HL-60 (cell line): ENCODE data around the gene ADAMTS17.
"Not testable (repeated sequence)": the region's sequence is repeated elsewhere in the genome, so short reads cannot be mapped to it uniquely, and the experiment has no call there.

Source experiments
- DNase-seq, 2 experiments: peaks; one replicate each; pipeline ENCODE4 v3.0.0-alpha.2; 2010 to 2020; ENCODE audit warnings: low read depth in 1 of 2, low spot score in 1 of 2
- H3K27ac ChIP-seq: fragments of 250-450 bp; sonication (Bioruptor Pico); replicated peaks from 2 replicates; pipeline ENCODE4 v1.5.1; 2020; ENCODE audit warnings: mild to moderate bottlenecking, moderate library complexity
- H3K27me3 ChIP-seq: fragments of 250-450 bp; sonication (Bioruptor Pico); 2 replicates; pipeline ENCODE4 v1.5.1; 2021; ENCODE audit warnings: mild to moderate bottlenecking, moderate library complexity; ENCODE audit not compliant: insufficient read depth, poor library complexity, severe bottlenecking
- H3K4me3 ChIP-seq: replicated peaks from 2 replicates; pipeline ENCODE4 v1.5.1; 2011; ENCODE audit warnings: mild to moderate bottlenecking, control low read depth, low read length; ENCODE audit not compliant: insufficient read depth
- GABPA ChIP-seq: IDR thresholded peaks from 2 replicates; pipeline ENCODE4 v1.6.1; 2012; ENCODE audit warnings: low read depth
- POLR2AphosphoS5 ChIP-seq: IDR thresholded peaks from 2 replicates; pipeline ENCODE4 v1.6.1; 2012; ENCODE audit warnings: low read depth
- SPI1 ChIP-seq: IDR thresholded peaks from 2 replicates; pipeline ENCODE4 v1.6.1; 2012; ENCODE audit warnings: low read depth, mild to moderate bottlenecking, borderline replicate concordance
- TF ChIP-seq, protein P1 (sequence below): IDR thresholded peaks from one replicate; pipeline ENCODE4 v1.5.1; 2011; ENCODE audit warnings: low read length, control low read depth, inconsistent platforms; ENCODE audit not compliant: insufficient read depth
- TF ChIP-seq, protein P2 (sequence below): IDR thresholded peaks from 2 replicates; pipeline ENCODE4 v1.6.1; 2012; ENCODE audit warnings: low read depth; ENCODE audit not compliant: insufficient replicate concordance

Gene ADAMTS17

DNA sequence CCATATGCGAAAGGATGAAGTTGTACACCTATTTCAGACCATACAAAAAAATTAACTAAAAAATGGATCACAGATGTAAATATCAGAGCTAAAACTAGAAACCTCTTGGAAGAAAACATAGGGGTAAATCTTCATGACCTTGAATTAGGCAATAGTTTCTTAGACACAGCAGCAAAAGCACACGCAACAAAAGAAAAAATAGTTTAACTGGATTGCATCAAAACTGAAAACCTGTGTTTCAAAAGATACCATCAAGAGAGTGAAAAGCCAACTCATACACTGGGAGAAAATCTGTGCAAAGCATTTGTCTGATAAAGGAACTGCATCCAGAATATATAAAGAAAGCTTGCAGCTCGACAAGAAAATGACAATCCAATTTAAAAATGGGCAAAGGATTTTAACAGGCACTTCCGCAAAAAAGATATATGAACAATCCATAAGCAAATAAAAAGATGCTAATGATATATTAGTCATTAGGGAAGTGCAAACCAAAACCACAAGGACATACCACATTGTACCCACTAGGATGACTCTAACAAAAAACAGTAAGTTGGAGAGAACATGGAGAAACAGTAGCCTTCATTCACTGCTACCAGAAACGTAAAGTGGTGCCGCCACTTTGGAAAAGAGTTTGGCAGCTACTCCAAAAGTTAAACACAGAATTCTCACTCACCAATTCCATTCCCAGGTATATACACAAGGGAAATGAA, 263.1 kb downstream of the ADAMTS17 start:
- no peaks in the 10 kb centered on the region for H3K27me3 ChIP-seq
- H3K4me3 ChIP-seq = no peak overlapping the region
- DNase-seq = no peak
- TF ChIP-seq, protein P1, sequence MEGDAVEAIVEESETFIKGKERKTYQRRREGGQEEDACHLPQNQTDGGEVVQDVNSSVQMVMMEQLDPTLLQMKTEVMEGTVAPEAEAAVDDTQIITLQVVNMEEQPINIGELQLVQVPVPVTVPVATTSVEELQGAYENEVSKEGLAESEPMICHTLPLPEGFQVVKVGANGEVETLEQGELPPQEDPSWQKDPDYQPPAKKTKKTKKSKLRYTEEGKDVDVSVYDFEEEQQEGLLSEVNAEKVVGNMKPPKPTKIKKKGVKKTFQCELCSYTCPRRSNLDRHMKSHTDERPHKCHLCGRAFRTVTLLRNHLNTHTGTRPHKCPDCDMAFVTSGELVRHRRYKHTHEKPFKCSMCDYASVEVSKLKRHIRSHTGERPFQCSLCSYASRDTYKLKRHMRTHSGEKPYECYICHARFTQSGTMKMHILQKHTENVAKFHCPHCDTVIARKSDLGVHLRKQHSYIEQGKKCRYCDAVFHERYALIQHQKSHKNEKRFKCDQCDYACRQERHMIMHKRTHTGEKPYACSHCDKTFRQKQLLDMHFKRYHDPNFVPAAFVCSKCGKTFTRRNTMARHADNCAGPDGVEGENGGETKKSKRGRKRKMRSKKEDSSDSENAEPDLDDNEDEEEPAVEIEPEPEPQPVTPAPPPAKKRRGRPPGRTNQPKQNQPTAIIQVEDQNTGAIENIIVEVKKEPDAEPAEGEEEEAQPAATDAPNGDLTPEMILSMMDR = no peak
- TF ChIP-seq SPI1 = peak; percentile 53; the same call in 1 of the 2 replicates
- no peak for TF ChIP-seq GABPA
- TF ChIP-seq, protein P2, sequence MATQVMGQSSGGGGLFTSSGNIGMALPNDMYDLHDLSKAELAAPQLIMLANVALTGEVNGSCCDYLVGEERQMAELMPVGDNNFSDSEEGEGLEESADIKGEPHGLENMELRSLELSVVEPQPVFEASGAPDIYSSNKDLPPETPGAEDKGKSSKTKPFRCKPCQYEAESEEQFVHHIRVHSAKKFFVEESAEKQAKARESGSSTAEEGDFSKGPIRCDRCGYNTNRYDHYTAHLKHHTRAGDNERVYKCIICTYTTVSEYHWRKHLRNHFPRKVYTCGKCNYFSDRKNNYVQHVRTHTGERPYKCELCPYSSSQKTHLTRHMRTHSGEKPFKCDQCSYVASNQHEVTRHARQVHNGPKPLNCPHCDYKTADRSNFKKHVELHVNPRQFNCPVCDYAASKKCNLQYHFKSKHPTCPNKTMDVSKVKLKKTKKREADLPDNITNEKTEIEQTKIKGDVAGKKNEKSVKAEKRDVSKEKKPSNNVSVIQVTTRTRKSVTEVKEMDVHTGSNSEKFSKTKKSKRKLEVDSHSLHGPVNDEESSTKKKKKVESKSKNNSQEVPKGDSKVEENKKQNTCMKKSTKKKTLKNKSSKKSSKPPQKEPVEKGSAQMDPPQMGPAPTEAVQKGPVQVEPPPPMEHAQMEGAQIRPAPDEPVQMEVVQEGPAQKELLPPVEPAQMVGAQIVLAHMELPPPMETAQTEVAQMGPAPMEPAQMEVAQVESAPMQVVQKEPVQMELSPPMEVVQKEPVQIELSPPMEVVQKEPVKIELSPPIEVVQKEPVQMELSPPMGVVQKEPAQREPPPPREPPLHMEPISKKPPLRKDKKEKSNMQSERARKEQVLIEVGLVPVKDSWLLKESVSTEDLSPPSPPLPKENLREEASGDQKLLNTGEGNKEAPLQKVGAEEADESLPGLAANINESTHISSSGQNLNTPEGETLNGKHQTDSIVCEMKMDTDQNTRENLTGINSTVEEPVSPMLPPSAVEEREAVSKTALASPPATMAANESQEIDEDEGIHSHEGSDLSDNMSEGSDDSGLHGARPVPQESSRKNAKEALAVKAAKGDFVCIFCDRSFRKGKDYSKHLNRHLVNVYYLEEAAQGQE = no peak
- no peak for TF ChIP-seq POLR2AphosphoS5
- H3K27ac ChIP-seq = no peak overlapping the region

DNA sequence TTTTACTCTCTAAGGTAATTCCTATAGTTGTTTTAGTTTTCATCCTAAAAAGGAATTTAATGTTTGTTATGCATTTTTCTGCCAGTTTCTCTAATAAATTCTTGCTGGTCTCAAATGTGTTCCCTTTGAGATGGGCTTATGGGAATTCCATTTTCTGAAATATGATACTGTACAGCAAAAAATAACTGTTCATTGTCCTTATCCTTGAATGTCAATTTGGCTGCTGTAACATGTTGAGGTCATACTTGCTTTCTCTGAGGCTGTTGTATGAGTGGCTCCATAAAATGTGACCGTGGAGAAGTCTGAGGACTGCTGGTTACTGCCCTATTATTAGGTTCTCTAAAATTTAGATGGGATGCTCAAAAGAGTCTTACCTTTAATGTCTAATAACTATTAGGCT, 266.5 kb downstream of the ADAMTS17 start:
- no peak overlapping the region for H3K4me3 ChIP-seq
- H3K27me3 ChIP-seq = no peaks in the 10 kb centered on the region
- no peak for DNase-seq
- TF ChIP-seq, protein P2 = no peak
- TF ChIP-seq GABPA = no peak
- no peak for TF ChIP-seq SPI1
- TF ChIP-seq POLR2AphosphoS5 = no peak
- TF ChIP-seq, protein P1 = no peak
- H3K27ac ChIP-seq = no peak overlapping the region

DNA sequence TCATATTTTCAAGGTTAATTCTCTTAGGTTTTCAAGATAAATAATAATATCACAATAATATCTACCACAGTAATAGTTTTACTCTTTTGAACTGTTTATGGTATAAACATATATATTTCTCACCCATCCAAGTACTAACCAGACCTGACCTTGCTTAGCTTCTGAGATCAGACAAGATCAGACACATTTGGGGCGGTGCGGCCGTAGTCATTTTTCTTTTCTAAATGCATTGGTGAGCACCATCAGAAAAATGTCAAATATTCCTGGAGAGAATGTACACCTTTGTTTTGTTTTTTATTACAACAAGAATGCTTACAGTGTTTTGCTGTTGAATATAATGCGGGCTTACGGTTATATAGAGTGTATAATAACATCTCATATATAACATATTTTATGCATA, 267.8 kb downstream of the ADAMTS17 start:
- no peak for TF ChIP-seq POLR2AphosphoS5
- TF ChIP-seq GABPA = no peak
- TF ChIP-seq SPI1 = no peak
- TF ChIP-seq, protein P1 = no peak
- TF ChIP-seq, protein P2 = no peak

DNA sequence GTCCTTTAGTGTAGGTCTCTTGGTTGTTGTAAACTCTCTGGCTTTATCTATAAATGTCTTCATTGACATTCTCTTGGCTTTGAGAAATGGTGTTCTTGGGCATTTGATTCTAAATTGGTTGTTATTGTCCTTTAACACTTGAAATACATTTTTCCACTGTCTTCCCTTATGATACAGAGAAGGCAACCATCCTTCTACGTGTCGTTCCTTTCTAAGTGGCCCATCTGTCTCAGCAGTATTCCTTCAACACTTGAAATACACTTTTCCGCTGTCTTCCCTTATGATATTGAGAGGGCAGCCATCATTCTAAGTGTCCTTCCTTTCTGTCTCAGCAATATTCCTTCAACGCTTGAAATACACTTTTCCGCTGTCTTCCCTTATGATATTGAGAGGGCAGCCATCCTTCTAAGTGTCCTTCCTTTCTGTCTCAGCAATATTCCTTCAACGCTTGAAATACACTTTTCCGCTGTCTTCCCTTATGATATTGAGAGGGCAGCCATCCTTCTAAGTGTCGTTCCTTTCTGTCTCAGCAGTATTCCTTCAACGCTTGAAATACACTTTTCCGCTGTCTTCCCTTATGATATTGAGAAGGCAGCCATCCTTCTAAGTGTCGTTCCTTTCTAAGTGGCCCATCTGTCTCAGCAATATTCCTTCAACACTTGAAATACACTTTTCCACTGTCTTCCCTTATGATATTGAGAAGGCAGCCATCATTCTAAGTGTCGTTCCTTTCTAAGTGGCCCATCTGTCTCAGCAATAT, 275.1 kb downstream of the ADAMTS17 start:
- DNase-seq, H3K27me3 ChIP-seq, H3K27ac ChIP-seq, H3K4me3 ChIP-seq: not testable (repeated sequence)

More for the DNA sequence above, 267.8 kb downstream of the ADAMTS17 start:
- Histone ChIP-seq H3K27me3 (no peaks in the 10 kb centered on the region), H3K27ac (no peak overlapping the region), H3K4me3 (no peak overlapping the region)
- DNase-seq = no peak
